Right lobe of liver (tissue), 6 donors: ENCODE data around the gene ELOA. TPM values are rescaled to one million over a fixed set of nuclear protein-coding genes. Genes with fewer than 3 reads are reported as not detected.
A peak's percentile ranks its signal among the peaks of the same experiment; 100 is the strongest.
"Not testable (repeated sequence)": the region's sequence is repeated elsewhere in the genome, so short reads cannot be mapped to it uniquely, and the experiment has no call there.

Source experiments
- ATAC-seq, 4 donors: fragments of 200-7000 bp; cut with Tn5 transposase; one replicate each; pipeline ENCODE4 v1.9.1; 2020; ENCODE audit warnings: mild to moderate bottlenecking in 4 of 4, moderate library complexity in 4 of 4
- DNase-seq, 3 donors: peaks; one replicate each; pipeline ENCODE4 v3.0.0-alpha.2; 2020
- H3K27ac ChIP-seq, 3 donors: fragments of 200-600 bp; one replicate each; pipeline ENCODE4 v1.8.0; 2022
- H3K27me3 ChIP-seq, 2 donors: fragments of 200-600 bp; one replicate each; pipeline ENCODE4 v1.8.0; 2022
- H3K36me3 ChIP-seq, 4 donors: fragments of 200-600 bp; sonication (generic) in 1 of 4; one replicate each; pipeline versions ENCODE4 v1.5.1 to v1.8.0; 2017 to 2022; ENCODE audit warnings: control low read depth in 1 of 4
- H3K4me1 ChIP-seq, 4 donors: fragments of 200-600 bp; sonication (generic) in 1 of 4; one replicate each; pipeline versions ENCODE4 v1.5.1 to v1.8.0; 2017 to 2022; ENCODE audit warnings: control low read depth in 1 of 4
- H3K4me3 ChIP-seq, 3 donors: fragments of 200-600 bp; one replicate each; pipeline ENCODE4 v1.8.0; 2022
- H3K9me3 ChIP-seq, 4 donors: fragments of 200-600 bp; sonication (generic) in 1 of 4; one replicate each; pipeline versions ENCODE4 v1.5.1 to v1.8.0; 2017 to 2022; ENCODE audit warnings: control low read depth in 1 of 4
- POLR2A ChIP-seq: fragments of 450-650 bp; IDR thresholded peaks from one replicate; pipeline ENCODE4 v1.6.1; 2017; ENCODE audit warnings: antibody characterized with exemption, mild to moderate bottlenecking
- WGBS: methylation state at CpG from one replicate; pipeline ENCODE4 v1.1.6; 2018; ENCODE audit warnings: low coverage, low lambda C conversion rate; ENCODE audit not compliant: insufficient coverage; ENCODE audit errors: missing lambda C conversion rate; 5-methylcytosine and 5-hydroxymethylcytosine counted together
- intact Hi-C, 2 donors: fragments of 100-400 bp; cut with DNase I; formaldehyde crosslinking; loops; one replicate each; pipeline versions ENCODE4 v1.11.2 to v1.14.1; 2022
- total RNA-seq, 6 experiments: library from RNA; depleted of rRNA in 2 of 6; stranded (reverse); fragments of >200 nt in 2 of 6; fragmentation: NEBNext Ultra II Directional in 3 of 6; extraction: Animal tissue kit (Norgen Biotek cat#: 25700) in 3 of 6; gene quantifications; one replicate each; pipeline versions ENCODE4 v1.1.0 to v1.2.4, GENCODE V29; 2016 to 2023
- TF ChIP-seq, protein P1 (sequence below), 4 donors: fragments of 200-600 bp in 3 of 4; fragments of 450-650 bp in 1 of 4; IDR thresholded peaks; one replicate each; pipeline versions ENCODE4 v1.5.1 to v1.8.0; 2016 to 2022; ENCODE audit warnings: antibody characterized with exemption in 4 of 4, mild to moderate bottlenecking in 2 of 4
- donor health status: DM: no; HTN: yes; CAD: no.
- donor health status: DM: no; HTN: no; CAD: no.
- donor health status: DM: no; HTN: no; CAD: no.
- donor health status: DM: no; HTN: yes; CAD: no.
- donor health status: DM: no; HTN: yes; CAD: no.

Gene ELOA
- total RNA-seq, 6 experiments from 2014 or later = 21.1 to 42.2 (median 36.1) TPM

DNA sequence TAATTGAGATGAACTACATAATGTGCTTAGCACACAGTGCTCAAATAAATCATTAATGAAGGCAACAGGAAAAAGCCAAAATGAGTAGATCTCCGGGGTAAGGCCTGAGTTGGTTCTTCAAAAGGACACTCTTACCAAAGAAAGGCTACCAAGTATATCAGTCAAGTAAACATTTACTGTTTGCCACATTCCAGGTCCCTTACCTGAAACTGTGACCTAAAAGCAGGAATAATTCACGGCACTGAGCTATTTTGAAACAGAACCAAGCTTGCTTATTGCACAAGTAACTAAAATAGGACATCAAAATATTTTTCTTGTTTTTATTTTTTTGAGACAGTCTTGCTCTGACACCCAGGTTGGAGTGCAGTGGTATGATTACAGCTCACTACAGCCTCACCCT, 32.9 kb downstream of the ELOA start:
- Histone ChIP-seq H3K9me3 (no peaks in the 10 kb centered on the region), H3K4me1 (peaks cover 0 to 64% (median 26%) of the 10 kb centered on the region in 4 donors), H3K27me3 (no peaks in the 10 kb centered on the region), H3K27ac (peak overlapping the region; percentile 83 to 98 (median 85)), H3K4me3 (no peak overlapping the region), H3K36me3 (peaks cover 0 to 5% (median 2%) of the 10 kb centered on the region in 4 donors)
- DNase-seq (no peak), ATAC-seq (peak in 3 of 4 donors; percentile 53 to 61 (median 57))
- intact Hi-C loops = no loop called here
- WGBS = 21% methylated on average over 2 of the region's 2 CpGs
- TF ChIP-seq, protein P1, sequence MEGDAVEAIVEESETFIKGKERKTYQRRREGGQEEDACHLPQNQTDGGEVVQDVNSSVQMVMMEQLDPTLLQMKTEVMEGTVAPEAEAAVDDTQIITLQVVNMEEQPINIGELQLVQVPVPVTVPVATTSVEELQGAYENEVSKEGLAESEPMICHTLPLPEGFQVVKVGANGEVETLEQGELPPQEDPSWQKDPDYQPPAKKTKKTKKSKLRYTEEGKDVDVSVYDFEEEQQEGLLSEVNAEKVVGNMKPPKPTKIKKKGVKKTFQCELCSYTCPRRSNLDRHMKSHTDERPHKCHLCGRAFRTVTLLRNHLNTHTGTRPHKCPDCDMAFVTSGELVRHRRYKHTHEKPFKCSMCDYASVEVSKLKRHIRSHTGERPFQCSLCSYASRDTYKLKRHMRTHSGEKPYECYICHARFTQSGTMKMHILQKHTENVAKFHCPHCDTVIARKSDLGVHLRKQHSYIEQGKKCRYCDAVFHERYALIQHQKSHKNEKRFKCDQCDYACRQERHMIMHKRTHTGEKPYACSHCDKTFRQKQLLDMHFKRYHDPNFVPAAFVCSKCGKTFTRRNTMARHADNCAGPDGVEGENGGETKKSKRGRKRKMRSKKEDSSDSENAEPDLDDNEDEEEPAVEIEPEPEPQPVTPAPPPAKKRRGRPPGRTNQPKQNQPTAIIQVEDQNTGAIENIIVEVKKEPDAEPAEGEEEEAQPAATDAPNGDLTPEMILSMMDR (IDR thresholded peaks at IDR 0.05) = no peak
- TF ChIP-seq POLR2A = no peak

DNA sequence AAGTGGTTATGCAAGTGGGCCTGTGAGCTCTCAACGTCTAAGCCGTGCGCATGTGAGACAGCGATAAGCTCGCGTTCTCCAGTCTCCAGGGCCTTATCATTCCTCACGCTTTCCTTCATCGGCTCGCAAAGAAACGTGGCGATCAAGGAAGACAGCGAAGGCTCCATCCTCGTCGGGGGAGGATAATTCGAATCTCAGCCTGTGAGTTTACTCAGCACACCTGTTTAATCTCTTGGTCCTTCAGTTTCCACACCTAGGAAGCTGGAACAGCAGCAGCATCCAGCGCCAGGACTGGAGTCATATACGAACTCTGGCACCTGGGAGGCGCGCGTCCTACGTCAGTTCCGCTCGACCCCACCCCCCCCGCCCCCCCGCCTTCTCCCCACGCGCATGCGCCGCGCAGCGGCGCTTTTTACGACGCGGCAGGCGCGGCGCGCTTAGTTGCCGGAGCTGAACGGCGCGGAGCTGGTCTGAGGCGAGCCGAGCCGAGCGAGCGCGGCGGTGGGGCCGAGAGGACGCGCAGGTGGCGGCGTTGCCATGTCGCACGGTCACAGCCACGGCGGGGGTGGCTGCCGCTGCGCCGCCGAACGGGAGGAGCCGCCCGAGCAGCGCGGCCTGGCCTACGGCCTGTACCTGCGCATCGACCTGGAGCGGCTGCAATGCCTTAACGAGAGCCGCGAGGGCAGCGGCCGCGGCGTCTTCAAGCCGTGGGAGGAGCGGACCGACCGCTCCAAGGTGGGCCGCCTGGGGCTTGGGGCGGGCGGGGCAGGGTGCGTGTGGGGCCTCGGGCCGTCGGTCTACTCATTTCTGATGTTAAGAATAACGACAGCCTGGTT, 34.9 kb downstream of the ELOA start, which contains the start of gene PITHD1:
TSS of gene PITHD1 (plus strand) at position 440 of the 836 bp plus-strand sequence. CDS start at position 538, 98 bp downstream.
- H3K27me3 ChIP-seq = no peaks in the 10 kb centered on the region
- 0% methylated on average over 33 of the region's 91 CpGs for WGBS
- H3K9me3 ChIP-seq = no peaks in the 10 kb centered on the region
- TF ChIP-seq, protein P1 (IDR thresholded peaks at IDR 0.05) = no peak
- peak; percentile 82 for TF ChIP-seq POLR2A
- H3K4me3 ChIP-seq = peak within 1 kb of the TSS; percentile 87 to 93 (median 91)
- H3K27ac ChIP-seq = peak within 1 kb of the TSS; percentile 83 to 98 (median 85)
- intact Hi-C loops = no loop called here
- peaks cover 0 to 8% (median 1%) of the 10 kb centered on the region in 4 donors for H3K36me3 ChIP-seq
- DNase-seq (peak; percentile 84 to 91 (median 87)), ATAC-seq (peak; percentile 80 to 90 (median 84))
- H3K4me1 ChIP-seq = peaks cover 0 to 54% (median 22%) of the 10 kb centered on the region in 4 donors

DNA sequence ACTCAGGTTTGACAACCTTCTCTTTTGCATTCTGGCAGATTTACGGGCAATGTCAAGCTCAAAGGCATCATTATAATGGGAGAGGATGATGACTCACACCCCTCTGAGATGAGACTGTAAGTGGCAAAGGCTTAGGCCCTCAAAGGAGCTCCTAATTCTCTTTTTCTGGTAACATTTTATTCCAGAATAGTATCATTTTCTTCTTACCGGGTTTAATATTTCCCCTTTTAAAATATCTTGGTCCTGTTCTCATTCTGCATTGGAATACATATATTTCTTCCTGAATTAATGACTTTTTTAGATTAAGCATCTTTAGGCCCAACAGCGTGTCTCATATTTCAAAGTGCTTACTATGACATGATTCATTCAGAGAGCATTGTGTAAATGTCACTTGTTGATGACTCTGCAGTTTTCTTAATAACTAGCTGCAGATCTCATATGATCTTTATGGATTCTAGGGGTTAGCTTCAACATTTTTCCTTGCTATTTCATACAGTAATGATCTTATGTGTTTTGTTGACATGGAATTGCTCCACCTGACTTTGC, 36.6 kb downstream of the ELOA start:
- DNase-seq (no peak), ATAC-seq (no peak)
- intact Hi-C loops = no loop called here
- WGBS = 62% methylated on average over 2 of the region's 3 CpGs
- Histone ChIP-seq H3K27ac (no peak overlapping the region), H3K27me3 (no peaks in the 10 kb centered on the region), H3K4me3 (no peak overlapping the region), H3K4me1 (peaks cover 0 to 38% (median 13%) of the 10 kb centered on the region in 4 donors), H3K9me3 (no peaks in the 10 kb centered on the region), H3K36me3 (peaks cover 0 to 8% (median 1%) of the 10 kb centered on the region in 4 donors)
- TF ChIP-seq, protein P1 (IDR thresholded peaks at IDR 0.05) = no peak
- TF ChIP-seq POLR2A = no peak

DNA sequence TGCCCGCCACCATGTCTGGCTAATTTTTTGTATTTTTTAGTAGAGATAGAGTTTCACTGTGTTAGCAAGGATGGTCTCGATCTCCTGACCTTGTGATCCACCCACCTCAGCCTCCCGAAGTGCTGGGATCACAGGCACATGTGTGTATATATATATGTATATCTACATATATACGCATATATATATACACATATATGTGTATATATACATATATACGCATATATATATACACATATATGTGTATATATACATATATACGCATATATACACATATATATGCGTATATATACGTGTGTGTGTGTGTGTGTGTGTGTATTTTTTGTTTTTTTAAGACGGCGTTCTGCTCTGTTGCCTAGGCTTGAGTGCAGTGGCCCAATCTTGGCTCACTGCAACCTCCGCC, 39.9 kb downstream of the ELOA start:
- H3K36me3 ChIP-seq = peaks cover 0 to 36% (median 15%) of the 10 kb centered on the region in 4 donors
- DNase-seq, H3K27ac ChIP-seq, H3K9me3 ChIP-seq, intact Hi-C loops, H3K27me3 ChIP-seq, ATAC-seq, H3K4me3 ChIP-seq: not testable (repeated sequence)
- 89% methylated on average over 11 of the region's 11 CpGs for WGBS
- H3K4me1 ChIP-seq = peaks cover 0 to 14% (median 5%) of the 10 kb centered on the region in 4 donors

DNA sequence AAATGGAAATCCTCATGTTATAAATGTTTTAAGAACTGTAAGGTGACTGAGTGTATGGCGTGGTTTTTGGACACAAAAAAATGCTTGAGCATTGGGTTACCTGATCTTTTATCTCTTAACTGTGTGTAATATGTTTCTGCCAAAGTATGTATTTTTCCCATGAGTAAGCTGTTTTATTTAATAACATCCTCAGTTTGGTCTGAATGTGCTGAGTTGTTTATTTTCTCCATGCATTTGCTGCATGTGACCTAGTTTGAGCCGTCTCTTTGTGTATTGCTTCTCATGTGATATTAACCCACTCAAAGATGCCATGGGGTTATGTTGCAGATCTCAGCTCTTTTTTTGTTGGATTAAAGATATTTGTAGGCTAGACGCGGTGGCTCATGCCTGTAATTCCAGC, 41.6 kb downstream of the ELOA start:
- DNase-seq (no peak), ATAC-seq (peak in 2 of 4 donors; percentile 12 to 53)
- H3K27me3 ChIP-seq = no peaks in the 10 kb centered on the region
- no peak overlapping the region for H3K27ac ChIP-seq
- H3K9me3 ChIP-seq = no peaks in the 10 kb centered on the region
- intact Hi-C loops = no loop called here
- peaks cover 0 to 4% (median 0%) of the 10 kb centered on the region in 4 donors for H3K4me1 ChIP-seq
- peaks cover 0 to 36% (median 15%) of the 10 kb centered on the region in 4 donors for H3K36me3 ChIP-seq
- WGBS = 30% methylated on average over 4 of the region's 4 CpGs
- no peak for TF ChIP-seq POLR2A
- TF ChIP-seq, protein P1 (IDR thresholded peaks at IDR 0.05) = no peak
- no peak overlapping the region for H3K4me3 ChIP-seq
